ENCODE measurements around the gene EFCAB12.

Gene EFCAB12

DNA sequence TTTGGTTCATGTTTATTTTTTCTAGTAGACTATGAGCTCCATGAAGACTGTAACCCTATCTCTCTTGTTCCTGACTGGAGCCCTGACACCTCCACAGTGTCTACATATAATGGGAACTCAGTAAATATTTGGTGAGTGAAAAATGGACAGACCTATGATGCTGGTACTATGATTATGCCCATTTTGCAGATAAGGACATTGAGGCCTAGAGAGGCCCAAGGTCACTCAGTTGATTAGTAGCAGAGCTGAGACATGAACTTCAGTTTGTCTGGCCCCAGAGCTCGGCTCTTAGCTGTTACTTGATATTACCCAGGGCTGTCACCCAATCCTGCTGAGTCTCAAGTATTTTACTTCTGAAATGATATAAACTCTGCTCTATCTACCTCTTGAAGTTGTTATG, 5.5 kb downstream of the EFCAB12 start:
- Mint-ChIP-seq H3K4me1 (peaks cover 37% of the 10 kb centered on the region), H3K27me3 (ENCODE audit: low read depth, poor library complexity) (peaks cover 13% of the 10 kb centered on the region), H3K9me3 (no peaks in the 10 kb centered on the region)

GRCh38 chr3:129421988-129422745, 6.3 kb downstream of the EFCAB12 start:
- no peak overlapping the region for H3K4me3 Mint-ChIP-seq
- H3K27me3 Mint-ChIP-seq (ENCODE audit: low read depth, poor library complexity) = peaks cover 9% of the 10 kb centered on the region
- H3K4me1 Mint-ChIP-seq = peaks cover 32% of the 10 kb centered on the region
- peak overlapping the region; percentile 81 for H3K27ac Mint-ChIP-seq
- H3K9me3 Mint-ChIP-seq = no peaks in the 10 kb centered on the region
- no peak for TF ChIP-seq CTCF (IDR thresholded peaks at IDR 0.05)
- DNase-seq = no peak
- H3K36me3 Mint-ChIP-seq (ENCODE audit: low read depth) = peaks cover 4% of the 10 kb centered on the region

More for the DNA sequence above, 5.5 kb downstream of the EFCAB12 start:
- TF ChIP-seq CTCF (IDR thresholded peaks at IDR 0.05) = no peak
- DNase-seq = no peak
- Mint-ChIP-seq H3K4me3 (no peak overlapping the region), H3K36me3 (ENCODE audit: low read depth) (peaks cover 4% of the 10 kb centered on the region), H3K27ac (peak overlapping the region; percentile 81)

DNA sequence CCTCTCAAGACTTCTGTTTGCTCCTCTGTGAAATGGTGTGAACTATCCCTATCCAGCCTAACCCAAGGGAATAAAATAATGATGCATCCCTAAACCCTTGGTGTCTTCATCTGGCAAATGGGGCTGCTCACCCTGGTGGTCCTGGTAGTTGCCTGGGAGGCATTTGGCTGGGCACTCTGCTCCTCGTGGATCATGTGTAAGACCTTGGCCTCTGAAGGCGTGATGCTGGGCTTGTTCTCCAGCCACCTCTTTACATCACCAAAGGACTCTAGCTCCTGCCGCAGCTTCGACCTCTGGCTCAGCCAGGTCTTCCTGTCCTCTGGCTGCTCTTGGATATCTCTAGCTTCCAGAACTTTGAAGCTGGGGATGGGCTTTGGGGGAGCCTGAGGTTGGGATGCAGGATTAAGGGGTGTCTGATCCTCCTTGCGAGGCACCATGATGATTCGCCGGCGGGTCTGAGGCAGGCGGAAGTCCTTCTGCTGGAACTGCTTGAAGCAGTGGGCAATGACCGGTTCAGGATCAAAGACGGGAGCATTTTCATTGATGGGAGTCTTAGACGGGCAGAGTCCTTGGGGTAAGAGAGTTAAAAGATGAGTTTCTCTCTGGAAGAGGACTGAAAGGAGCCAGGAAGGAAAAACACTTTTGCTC, 7.1 kb downstream of the EFCAB12 start:
- peaks cover 6% of the 10 kb centered on the region for H3K27me3 Mint-ChIP-seq (ENCODE audit: low read depth, poor library complexity)
- H3K36me3 Mint-ChIP-seq (ENCODE audit: low read depth) = peaks cover 4% of the 10 kb centered on the region
- no peak for TF ChIP-seq CTCF (IDR thresholded peaks at IDR 0.05)
- peaks cover 30% of the 10 kb centered on the region for H3K4me1 Mint-ChIP-seq
- H3K27ac Mint-ChIP-seq = no peak overlapping the region
- H3K9me3 Mint-ChIP-seq = no peaks in the 10 kb centered on the region
- no peak for DNase-seq
- H3K4me3 Mint-ChIP-seq = no peak overlapping the region

DNA sequence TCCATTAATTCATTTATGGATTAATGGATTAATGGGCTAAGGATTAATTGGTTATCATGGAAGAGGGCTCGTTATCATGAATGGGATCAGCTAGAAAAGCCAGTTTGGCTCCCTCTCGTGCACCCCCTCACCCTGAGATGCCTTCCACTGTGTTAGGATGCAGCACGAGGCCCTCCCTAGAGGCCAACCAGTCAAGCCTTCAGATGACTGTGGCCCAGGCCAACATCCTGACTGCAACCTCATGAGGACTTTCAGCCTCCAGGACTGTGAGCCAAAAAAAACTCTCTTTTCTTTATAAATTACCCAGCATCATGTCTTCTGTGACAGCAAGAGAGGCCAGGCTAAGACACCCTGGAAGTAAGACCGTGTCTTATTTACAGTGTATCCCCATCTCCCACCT, 9.0 kb downstream of the EFCAB12 start:
- Mint-ChIP-seq H3K27me3 (ENCODE audit: low read depth, poor library complexity) (peaks cover 2% of the 10 kb centered on the region), H3K9me3 (no peaks in the 10 kb centered on the region), H3K4me1 (peaks cover 24% of the 10 kb centered on the region), H3K36me3 (ENCODE audit: low read depth) (peaks cover 4% of the 10 kb centered on the region), H3K27ac (no peak overlapping the region), H3K4me3 (no peak overlapping the region)
- no peak for TF ChIP-seq CTCF (IDR thresholded peaks at IDR 0.05)
- DNase-seq = no peak

DNA sequence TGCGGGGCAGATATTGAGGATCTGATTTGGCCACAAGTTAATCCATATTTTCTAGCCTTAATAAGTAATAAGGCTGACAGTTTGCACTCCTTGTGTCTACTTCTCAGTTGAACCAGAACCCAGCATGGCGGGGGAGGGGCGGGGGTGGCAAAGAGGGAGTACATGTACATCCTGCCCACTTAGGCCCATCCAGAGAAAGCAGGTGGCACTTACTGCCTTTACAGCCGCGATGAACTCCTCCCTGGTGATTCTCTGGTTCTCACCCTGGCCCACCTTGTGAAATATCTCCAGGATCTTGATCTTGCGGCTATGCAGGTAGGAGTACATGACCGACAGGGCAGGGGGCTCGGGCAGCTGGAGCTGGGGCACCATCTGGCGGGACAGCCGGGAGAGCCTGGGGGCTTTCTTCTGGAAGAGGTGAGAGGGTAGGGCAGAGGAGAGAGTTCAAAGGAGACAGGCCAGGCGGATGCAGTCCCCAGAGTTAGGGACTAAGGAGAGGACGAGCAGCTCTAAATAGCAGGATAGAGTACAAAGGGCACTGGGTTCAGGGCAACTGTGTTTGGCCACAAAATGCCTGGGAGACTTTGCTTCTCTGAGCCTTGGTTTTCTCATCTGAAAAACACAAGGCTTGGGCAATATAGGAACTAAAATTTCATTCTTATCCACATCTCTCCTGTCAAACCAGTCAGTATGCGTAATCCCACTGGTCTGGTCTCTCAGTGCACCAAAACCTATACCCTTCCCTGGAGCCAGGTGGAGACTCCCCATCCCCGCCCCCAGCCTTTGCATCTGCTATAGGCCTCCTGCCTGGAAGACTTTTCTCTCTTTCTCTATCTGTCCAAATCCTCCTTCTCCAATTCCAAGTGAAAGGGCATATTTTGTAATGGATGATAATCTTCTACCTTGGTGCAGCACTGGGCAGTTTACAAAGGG, 10.1 kb downstream of the EFCAB12 start:
- peaks cover 4% of the 10 kb centered on the region for H3K36me3 Mint-ChIP-seq (ENCODE audit: low read depth)
- no peaks in the 10 kb centered on the region for H3K9me3 Mint-ChIP-seq
- H3K4me3 Mint-ChIP-seq = no peak overlapping the region
- H3K27ac Mint-ChIP-seq = no peak overlapping the region
- H3K4me1 Mint-ChIP-seq = peaks cover 13% of the 10 kb centered on the region
- TF ChIP-seq CTCF (IDR thresholded peaks at IDR 0.05) = no peak
- DNase-seq = no peak
- peaks cover 6% of the 10 kb centered on the region for H3K27me3 Mint-ChIP-seq (ENCODE audit: low read depth, poor library complexity)

Measured in nephron progenitor cell (in vitro differentiated cells).